DND-41 (cell line): ENCODE results near the gene ADARB2.

ENCODE experiments used
- ATAC-seq: fragments of 200-7000 bp; cut with Tn5 transposase; 3 replicates; pipeline ENCODE4 v1.9.1; 2021; ENCODE audit warnings: low read depth; ENCODE audit not compliant: insufficient read depth
- DNase-seq: peaks from one replicate; pipeline ENCODE4 v3.0.0-alpha.2; 2020
- H2AFZ ChIP-seq: 2 replicates; pipeline ENCODE4 v1.6.0; 2012; ENCODE audit warnings: low read depth, low read length
- H3K27ac ChIP-seq: 2 replicates; pipeline ENCODE4 v1.5.1; 2012; ENCODE audit warnings: low read length, inconsistent platforms
- H3K27me3 ChIP-seq: fragments of 200-600 bp; sonication (generic); 2 replicates; pipeline ENCODE4 v1.6.0; 2012; ENCODE audit warnings: low read length, mild to moderate bottlenecking, inconsistent platforms; ENCODE audit not compliant: insufficient read depth, poor library complexity
- H3K36me3 ChIP-seq: 2 replicates; pipeline ENCODE4 v1.5.1; 2012; ENCODE audit warnings: low read length, inconsistent platforms; ENCODE audit not compliant: insufficient read depth
- H3K4me1 ChIP-seq: 2 replicates; pipeline ENCODE4 v1.5.1; 2012; ENCODE audit warnings: mild to moderate bottlenecking, low read length; ENCODE audit not compliant: insufficient read depth
- H3K4me2 ChIP-seq: 2 replicates; pipeline ENCODE4 v1.6.0; 2012; ENCODE audit warnings: mild to moderate bottlenecking, moderate library complexity, low read length, inconsistent platforms; ENCODE audit not compliant: insufficient read depth
- H3K4me3 ChIP-seq, 2 experiments: fragments of 200-600 bp in 1 of 2; shearing (Covaris generic) in 1 of 2; 2 replicates each; pipeline ENCODE4 v1.5.1; 2012 to 2016; ENCODE audit warnings: inconsistent platforms in 2 of 2, low read length in 2 of 2, mild to moderate bottlenecking in 2 of 2, low read depth in 1 of 2, moderate library complexity in 1 of 2
- H3K79me2 ChIP-seq: 2 replicates; pipeline ENCODE4 v1.6.0; 2012; ENCODE audit warnings: low read length, inconsistent platforms; ENCODE audit not compliant: insufficient read depth
- H3K9ac ChIP-seq: 2 replicates; pipeline ENCODE4 v1.6.0; 2012; ENCODE audit warnings: low read depth, mild to moderate bottlenecking, inconsistent platforms, low read length, moderate library complexity
- H3K9me3 ChIP-seq: 2 replicates; pipeline ENCODE4 v1.5.1; 2012; ENCODE audit warnings: low read length, moderate library complexity, mild to moderate bottlenecking, inconsistent platforms; ENCODE audit not compliant: insufficient read depth, severe bottlenecking
- H4K20me1 ChIP-seq: 2 replicates; pipeline ENCODE4 v1.6.0; 2012; ENCODE audit warnings: low read length; ENCODE audit not compliant: insufficient read depth
- CTCF ChIP-seq: IDR thresholded peaks from 2 replicates; pipeline ENCODE4 v1.5.1; 2012; ENCODE audit warnings: borderline replicate concordance, low read length, moderate library complexity, mild to moderate bottlenecking; ENCODE audit not compliant: poor library complexity, severe bottlenecking; ENCODE audit errors: extremely low read depth
- EZH2 ChIP-seq: IDR thresholded peaks from 3 replicates; pipeline ENCODE4 v1.6.1; 2012; ENCODE audit warnings: borderline replicate concordance, low read depth, mild to moderate bottlenecking, moderate library complexity, low read length, inconsistent platforms; ENCODE audit not compliant: severe bottlenecking

The ADARB2 gene

GRCh38 chr10:1292611-1293031 lies 444.7 kb downstream of the ADARB2 start:
- no peak overlapping the region for H2AFZ ChIP-seq
- no peaks in the 10 kb centered on the region for H3K79me2 ChIP-seq
- H3K27me3 ChIP-seq = no peaks in the 10 kb centered on the region
- H4K20me1 ChIP-seq = no peaks in the 10 kb centered on the region
- no peak for ATAC-seq
- H3K4me1 ChIP-seq = peaks cover 13% of the 10 kb centered on the region
- no peak overlapping the region for H3K9ac ChIP-seq
- no peak overlapping the region for H3K4me3 ChIP-seq
- no peaks in the 10 kb centered on the region for H3K36me3 ChIP-seq
- H3K9me3 ChIP-seq = no peaks in the 10 kb centered on the region
- H3K27ac ChIP-seq = no peak overlapping the region
- no peak for DNase-seq
- TF ChIP-seq EZH2 = no peak
- TF ChIP-seq CTCF = no peak
- no peak overlapping the region for H3K4me2 ChIP-seq

GRCh38 chr10:1291178-1292090 lies 445.9 kb downstream of the ADARB2 start:
- Histone ChIP-seq H3K4me2 (no peak overlapping the region), H3K4me1 (peaks cover 17% of the 10 kb centered on the region), H3K9me3 (no peaks in the 10 kb centered on the region), H4K20me1 (no peaks in the 10 kb centered on the region), H3K36me3 (no peaks in the 10 kb centered on the region), H3K27me3 (no peaks in the 10 kb centered on the region), H3K4me3 (no peak overlapping the region), H3K27ac (no peak overlapping the region), H3K9ac (no peak overlapping the region), H2AFZ (no peak overlapping the region), H3K79me2 (no peaks in the 10 kb centered on the region)
- no peak for TF ChIP-seq CTCF
- TF ChIP-seq EZH2 = no peak
- ATAC-seq = no peak
- no peak for DNase-seq

- DNase-seq = no peak
- no peak overlapping the region for H3K4me2 ChIP-seq
- H3K79me2 ChIP-seq = no peaks in the 10 kb centered on the region
- H4K20me1 ChIP-seq = no peaks in the 10 kb centered on the region
- no peak overlapping the region for H3K27ac ChIP-seq
- H3K9ac ChIP-seq = no peak overlapping the region
- no peak for ATAC-seq
- no peak overlapping the region for H2AFZ ChIP-seq
- H3K4me3 ChIP-seq = no peak overlapping the region
- peaks cover 17% of the 10 kb centered on the region for H3K4me1 ChIP-seq
- TF ChIP-seq EZH2 (no peak), CTCF (no peak)
- H3K27me3 ChIP-seq = no peaks in the 10 kb centered on the region
- H3K36me3 ChIP-seq = no peaks in the 10 kb centered on the region
- H3K9me3 ChIP-seq = no peaks in the 10 kb centered on the region
These were observed 447.3 kb downstream of the ADARB2 start for GRCh38 chr10:1290071-1290471.
